Kidney (tissue), 14 donors: ENCODE data around the gene GSTA5. TPM values are rescaled to one million over a fixed set of nuclear protein-coding genes. Genes with fewer than 3 reads are reported as not detected.

Source experiments
- DNase-seq, 5 donors: peaks; one replicate each; pipeline ENCODE4 v3.0.0-alpha.2; 2013 to 2020
- FAIRE-seq: peaks from 2 replicates; lab custom pipeline; 2012; peaks lifted over from hg19 to GRCh38; lab: Jason Lieb, UNC
- H3K27ac ChIP-seq, 2 donors: one replicate each; pipeline ENCODE4 v1.7.0; 2013; ENCODE audit warnings: low read depth in 2 of 2, low read length in 2 of 2, inconsistent platforms in 1 of 2
- H3K27me3 ChIP-seq: one replicate; pipeline ENCODE4 v1.7.1; 2013; ENCODE audit warnings: low read length, inconsistent platforms; ENCODE audit not compliant: control insufficient read depth, insufficient read depth
- H3K36me3 ChIP-seq, 3 donors: one replicate each; pipeline versions ENCODE4 v1.7.0 to v1.7.1; 2013; ENCODE audit warnings: low read length in 3 of 3, control low read depth in 1 of 3, inconsistent platforms in 1 of 3; ENCODE audit not compliant: insufficient read depth in 3 of 3, control insufficient read depth in 2 of 3
- H3K4me1 ChIP-seq, 3 donors: one replicate each; pipeline versions ENCODE4 v1.7.0 to v1.7.1; 2013; ENCODE audit warnings: low read length in 3 of 3, inconsistent platforms in 1 of 3, low read depth in 1 of 3; ENCODE audit not compliant: control insufficient read depth in 2 of 3, insufficient read depth in 2 of 3
- H3K4me3 ChIP-seq, 3 donors: one replicate each; pipeline versions ENCODE4 v1.7.0 to v1.8.1; 2013; ENCODE audit warnings: low read length in 3 of 3, control low read depth in 1 of 3, inconsistent platforms in 1 of 3
- H3K9ac ChIP-seq, 3 donors: one replicate each; pipeline versions ENCODE4 v1.7.0 to v1.7.1; 2013; ENCODE audit warnings: low read length in 3 of 3, control low read depth in 1 of 3, inconsistent platforms in 1 of 3
- H3K9me3 ChIP-seq, 3 donors: one replicate each; pipeline versions ENCODE4 v1.7.0 to v1.7.1; 2013; ENCODE audit warnings: low read length in 3 of 3, control low read depth in 1 of 3, inconsistent platforms in 1 of 3; ENCODE audit not compliant: control insufficient read depth in 2 of 3, insufficient read depth in 1 of 3
- CTCF ChIP-seq: IDR thresholded peaks from 3 replicates; pipeline ENCODE4 v1.5.1; 2012; ENCODE audit warnings: mild to moderate bottlenecking, moderate library complexity, borderline replicate concordance; ENCODE audit not compliant: insufficient read depth; ENCODE audit errors: extremely low read depth
- intact Hi-C: fragments of 100-400 bp; cut with DNase I; formaldehyde crosslinking; loops from one replicate; pipeline ENCODE4 v1.11.1; 2022
- polyA plus RNA-seq: library from polyadenylated mRNA; stranded (reverse); fragments of 350-450 nt; fragmentation: Illumina TruSeq; extraction: RNeasy Lipid Tissue Mini Kit (QIAGEN cat#74804); gene quantifications from one replicate; pipeline ENCODE4 v1.2.3, GENCODE V29; 2014; ENCODE audit warnings: low read depth, low replicate concordance; ENCODE audit not compliant: insufficient read depth
- total RNA-seq: library from RNA; stranded (reverse); fragmentation: NEBNext Ultra II Directional; extraction: Animal tissue kit (Norgen Biotek cat#: 25700); gene quantifications from one replicate; pipeline ENCODE4 v1.2.1, GENCODE V29; 2021
- donor health status: control.
- donor health status: control.
- donor health status: control.
- donor health status: control.
- donor health status: control.
- donor health status: DM: yes; HTN: yes; CAD: no.
- donor health status: Normal renal cell carcinoma (clear cell type).

GSTA5 gene
- total and polyA plus RNA-seq, 2 donors from 2014 or later: not detected

DNA sequence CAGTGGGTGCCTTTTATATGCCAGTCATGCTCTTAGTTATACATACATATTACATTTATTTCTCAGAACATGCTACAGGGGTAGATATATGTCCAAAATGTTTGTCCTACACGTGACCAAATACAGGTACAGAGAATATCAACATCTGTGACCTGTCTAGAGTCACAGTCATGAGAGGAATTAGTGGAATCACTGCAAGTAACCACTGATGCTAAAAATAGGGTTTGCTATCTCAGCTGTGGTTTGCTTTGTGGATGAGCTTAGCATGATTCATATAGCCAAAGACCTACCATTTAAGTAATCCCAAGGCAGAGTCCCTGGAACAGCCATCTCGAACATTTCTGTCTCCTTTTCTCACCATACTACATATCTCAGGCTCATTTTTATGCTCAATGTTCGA lies 36.6 kb upstream of the GSTA5 start:
- no peak for TF ChIP-seq CTCF
- no peaks in the 10 kb centered on the region for H3K9me3 ChIP-seq
- H3K4me3 ChIP-seq: no peak overlapping the region
- intact Hi-C loops: no loop called here
- H3K9ac ChIP-seq: no peak overlapping the region
- H3K36me3 ChIP-seq: no peaks in the 10 kb centered on the region
- peaks cover 0 to 1% (median 0%) of the 10 kb centered on the region in 3 donors for H3K4me1 ChIP-seq
- no peak for FAIRE-seq
- no peaks in the 10 kb centered on the region for H3K27me3 ChIP-seq
- H3K27ac ChIP-seq: no peak overlapping the region
- no peak for DNase-seq

GRCh38 chr6:52876056-52876787 lies 35.6 kb upstream of the GSTA5 start:
- no peak overlapping the region for H3K4me3 ChIP-seq
- intact Hi-C loops: no loop called here
- DNase-seq (peak in 2 of 5 donors; percentile 4 to 43), FAIRE-seq (no peak)
- no peaks in the 10 kb centered on the region for H3K4me1 ChIP-seq
- no peaks in the 10 kb centered on the region for H3K36me3 ChIP-seq
- no peak for TF ChIP-seq CTCF
- H3K27ac ChIP-seq: no peak overlapping the region
- no peak overlapping the region for H3K9ac ChIP-seq
- H3K27me3 ChIP-seq: no peaks in the 10 kb centered on the region
- no peaks in the 10 kb centered on the region for H3K9me3 ChIP-seq

DNA sequence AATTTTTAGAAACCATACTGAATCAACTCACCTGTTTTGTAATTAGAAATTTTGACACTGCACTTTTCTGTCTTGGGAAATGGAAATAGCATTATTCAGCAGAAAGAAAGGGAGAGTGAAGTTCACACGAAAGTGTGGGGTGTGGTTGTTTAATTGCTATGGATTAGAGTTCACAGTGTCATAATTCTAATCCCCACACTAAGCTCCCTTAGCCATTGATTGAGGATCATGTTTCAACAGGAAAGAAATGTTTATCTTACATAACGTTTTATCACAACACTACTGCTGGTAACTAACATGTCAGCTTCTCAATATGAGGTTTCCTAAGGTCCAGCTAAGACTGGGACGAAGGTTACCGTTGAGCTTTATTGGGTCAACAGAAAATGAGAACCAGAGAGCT lies 31.4 kb upstream of the GSTA5 start:
- no peaks in the 10 kb centered on the region for H3K36me3 ChIP-seq
- no peak overlapping the region for H3K4me3 ChIP-seq
- TF ChIP-seq CTCF: no peak
- H3K4me1 ChIP-seq: no peaks in the 10 kb centered on the region
- H3K27ac ChIP-seq: no peak overlapping the region
- intact Hi-C loops: no loop called here
- H3K9ac ChIP-seq: no peak overlapping the region
- H3K9me3 ChIP-seq: no peaks in the 10 kb centered on the region
- H3K27me3 ChIP-seq: no peaks in the 10 kb centered on the region
- no peak for FAIRE-seq
- DNase-seq: no peak
